Measurements from ENCODE around the gene CRIP3.

The CRIP3 gene

DNA sequence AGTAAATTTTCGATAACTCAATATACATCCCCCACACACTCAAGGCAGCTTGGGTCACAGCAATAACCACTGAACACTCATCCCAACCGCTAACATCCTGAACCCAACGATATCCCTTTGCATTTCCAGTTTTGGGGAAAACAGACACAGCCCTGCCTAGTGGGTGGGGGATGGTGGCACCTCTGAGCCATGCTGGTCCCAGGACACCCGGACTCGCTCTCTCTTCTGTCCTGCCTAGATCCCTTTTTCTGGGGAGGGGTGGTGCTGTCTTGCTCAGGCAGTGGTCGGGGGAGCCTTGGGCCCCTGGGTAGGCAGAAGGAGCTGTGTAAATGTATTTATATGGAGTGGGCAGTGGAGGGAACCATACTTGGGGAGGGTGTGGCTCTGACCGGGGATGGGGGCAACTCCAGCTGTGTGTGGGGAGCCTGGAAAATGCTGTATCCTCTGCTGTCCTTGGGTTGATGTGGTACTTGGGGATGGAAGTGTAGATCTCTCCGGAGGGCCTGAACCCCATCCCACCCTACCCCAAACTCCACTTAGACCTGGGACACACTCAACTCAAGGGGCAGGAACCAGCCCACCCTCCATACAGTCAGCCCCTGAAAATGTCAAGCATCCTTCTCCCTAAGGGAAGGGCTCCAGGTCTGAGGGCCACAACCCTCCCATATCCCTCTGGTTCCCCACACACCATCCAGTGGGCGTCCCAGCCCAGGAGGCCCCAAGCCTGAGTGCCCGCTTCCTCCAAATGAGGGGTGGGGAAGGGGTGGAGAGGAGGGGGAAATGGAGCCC, 34.3 kb downstream of the CRIP3 start:
- no peaks in the 10 kb centered on the region for H3K9me3 ChIP-seq
- peaks cover 7 to 18% of the 10 kb centered on the region in 2 experiments for H3K4me1 ChIP-seq (ENCODE audit: control insufficient read depth in 1 of 2, insufficient read depth in 1 of 2, low read depth in 1 of 2, low read length in 1 of 2)
- TF ChIP-seq, protein P1, sequence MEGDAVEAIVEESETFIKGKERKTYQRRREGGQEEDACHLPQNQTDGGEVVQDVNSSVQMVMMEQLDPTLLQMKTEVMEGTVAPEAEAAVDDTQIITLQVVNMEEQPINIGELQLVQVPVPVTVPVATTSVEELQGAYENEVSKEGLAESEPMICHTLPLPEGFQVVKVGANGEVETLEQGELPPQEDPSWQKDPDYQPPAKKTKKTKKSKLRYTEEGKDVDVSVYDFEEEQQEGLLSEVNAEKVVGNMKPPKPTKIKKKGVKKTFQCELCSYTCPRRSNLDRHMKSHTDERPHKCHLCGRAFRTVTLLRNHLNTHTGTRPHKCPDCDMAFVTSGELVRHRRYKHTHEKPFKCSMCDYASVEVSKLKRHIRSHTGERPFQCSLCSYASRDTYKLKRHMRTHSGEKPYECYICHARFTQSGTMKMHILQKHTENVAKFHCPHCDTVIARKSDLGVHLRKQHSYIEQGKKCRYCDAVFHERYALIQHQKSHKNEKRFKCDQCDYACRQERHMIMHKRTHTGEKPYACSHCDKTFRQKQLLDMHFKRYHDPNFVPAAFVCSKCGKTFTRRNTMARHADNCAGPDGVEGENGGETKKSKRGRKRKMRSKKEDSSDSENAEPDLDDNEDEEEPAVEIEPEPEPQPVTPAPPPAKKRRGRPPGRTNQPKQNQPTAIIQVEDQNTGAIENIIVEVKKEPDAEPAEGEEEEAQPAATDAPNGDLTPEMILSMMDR (IDR thresholded peaks at IDR 0.05) = no peak
- H3K4me3 ChIP-seq (ENCODE audit: low read depth in 1 of 2, low read length in 1 of 2) = no peak overlapping the region
- H3K36me3 ChIP-seq = no peaks in the 10 kb centered on the region
- peaks cover 100% of the 10 kb centered on the region for H3K27me3 ChIP-seq
- no peak overlapping the region for H3K27ac ChIP-seq

DNA sequence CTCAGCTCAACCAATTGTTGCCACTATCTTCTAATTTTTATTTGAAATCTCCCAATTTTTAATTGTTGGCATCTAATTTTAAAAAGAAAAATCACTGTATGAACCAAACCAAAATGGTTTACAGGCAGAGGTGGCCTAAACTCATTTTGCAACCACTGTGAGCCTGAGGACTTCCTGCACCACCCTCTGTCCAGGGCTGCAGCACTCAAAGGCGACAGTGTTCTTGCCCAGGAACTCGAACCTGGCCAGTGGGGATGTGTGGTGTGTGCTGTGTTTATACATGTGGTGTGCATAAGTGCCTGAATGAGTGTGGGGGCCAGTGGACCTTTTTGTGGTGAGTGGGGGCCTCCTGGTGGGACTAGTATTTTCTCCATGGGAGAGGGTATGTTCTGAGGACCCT, 34.9 kb downstream of the CRIP3 start:
- Histone ChIP-seq H3K27ac (no peak overlapping the region), H3K36me3 (no peaks in the 10 kb centered on the region), H3K4me1 (ENCODE audit: control insufficient read depth in 1 of 2, insufficient read depth in 1 of 2, low read depth in 1 of 2, low read length in 1 of 2) (peaks cover 7 to 18% of the 10 kb centered on the region in 2 experiments), H3K4me3 (ENCODE audit: low read depth in 1 of 2, low read length in 1 of 2) (no peak overlapping the region), H3K27me3 (peaks cover 100% of the 10 kb centered on the region), H3K9me3 (no peaks in the 10 kb centered on the region)
- TF ChIP-seq, protein P1 (IDR thresholded peaks at IDR 0.05) = no peak

DNA sequence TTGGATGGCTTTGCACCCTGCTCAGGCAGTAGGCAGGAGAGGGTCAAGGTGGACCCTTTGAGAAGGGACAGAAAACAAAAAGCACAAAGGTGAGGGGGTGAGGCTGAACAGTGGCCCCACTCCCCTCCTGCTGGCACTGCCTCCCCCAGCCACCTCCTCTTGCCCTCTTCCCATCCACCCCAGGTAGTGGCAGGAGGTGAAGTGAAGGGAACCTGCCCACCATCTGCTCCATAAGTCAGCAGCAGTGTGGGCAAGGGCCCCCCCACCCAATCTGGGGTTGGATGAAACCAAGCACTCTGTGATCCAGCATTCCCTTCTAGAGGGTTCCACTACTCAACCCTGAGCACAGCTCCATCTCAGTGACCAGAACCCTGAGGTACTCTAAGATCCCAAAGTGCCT, 36.7 kb downstream of the CRIP3 start:
- TF ChIP-seq, protein P1 (IDR thresholded peaks at IDR 0.05) = no peak
- Histone ChIP-seq H3K27ac (no peak overlapping the region), H3K36me3 (no peaks in the 10 kb centered on the region), H3K4me1 (ENCODE audit: control insufficient read depth in 1 of 2, insufficient read depth in 1 of 2, low read depth in 1 of 2, low read length in 1 of 2) (peaks cover 7 to 18% of the 10 kb centered on the region in 2 experiments), H3K9me3 (no peaks in the 10 kb centered on the region), H3K4me3 (ENCODE audit: low read depth in 1 of 2, low read length in 1 of 2) (no peak overlapping the region), H3K27me3 (peaks cover 100% of the 10 kb centered on the region)

- Histone ChIP-seq H3K27me3 (peaks cover 99% of the 10 kb centered on the region), H3K27ac (no peak overlapping the region), H3K36me3 (no peaks in the 10 kb centered on the region), H3K9me3 (no peaks in the 10 kb centered on the region), H3K4me1 (ENCODE audit: control insufficient read depth in 1 of 2, insufficient read depth in 1 of 2, low read depth in 1 of 2, low read length in 1 of 2) (peaks cover 5 to 16% of the 10 kb centered on the region in 2 experiments), H3K4me3 (ENCODE audit: low read depth in 1 of 2, low read length in 1 of 2) (no peak overlapping the region)
- TF ChIP-seq, protein P1 (IDR thresholded peaks at IDR 0.05) = no peak
Observed at GRCh38 chr6:43271103-43271815, 37.4 kb downstream of the CRIP3 start.

- Histone ChIP-seq H3K4me1 (ENCODE audit: control insufficient read depth in 1 of 2, insufficient read depth in 1 of 2, low read depth in 1 of 2, low read length in 1 of 2) (peaks cover 0 to 3% of the 10 kb centered on the region in 2 experiments), H3K4me3 (ENCODE audit: low read depth in 1 of 2, low read length in 1 of 2) (peak overlapping the region; percentile 8 to 38), H3K27me3 (peaks cover 90% of the 10 kb centered on the region), H3K36me3 (no peaks in the 10 kb centered on the region), H3K27ac (no peak overlapping the region), H3K9me3 (no peaks in the 10 kb centered on the region)
- TF ChIP-seq, protein P1 (IDR thresholded peaks at IDR 0.05) = no peak
Observed at GRCh38 chr6:43269273-43270007, 39.2 kb downstream of the CRIP3 start.
